ENCODE measurements around the gene CDC6. TPM values are rescaled to one million over a fixed set of nuclear protein-coding genes. Genes with fewer than 3 reads are reported as not detected.
A peak's percentile ranks its signal among the peaks of the same experiment; 100 is the strongest.

The CDC6 gene
- total and polyA plus RNA-seq, 3 donors from 2014 or later = 12.4 to 22.8 (median 14.7) TPM

DNA sequence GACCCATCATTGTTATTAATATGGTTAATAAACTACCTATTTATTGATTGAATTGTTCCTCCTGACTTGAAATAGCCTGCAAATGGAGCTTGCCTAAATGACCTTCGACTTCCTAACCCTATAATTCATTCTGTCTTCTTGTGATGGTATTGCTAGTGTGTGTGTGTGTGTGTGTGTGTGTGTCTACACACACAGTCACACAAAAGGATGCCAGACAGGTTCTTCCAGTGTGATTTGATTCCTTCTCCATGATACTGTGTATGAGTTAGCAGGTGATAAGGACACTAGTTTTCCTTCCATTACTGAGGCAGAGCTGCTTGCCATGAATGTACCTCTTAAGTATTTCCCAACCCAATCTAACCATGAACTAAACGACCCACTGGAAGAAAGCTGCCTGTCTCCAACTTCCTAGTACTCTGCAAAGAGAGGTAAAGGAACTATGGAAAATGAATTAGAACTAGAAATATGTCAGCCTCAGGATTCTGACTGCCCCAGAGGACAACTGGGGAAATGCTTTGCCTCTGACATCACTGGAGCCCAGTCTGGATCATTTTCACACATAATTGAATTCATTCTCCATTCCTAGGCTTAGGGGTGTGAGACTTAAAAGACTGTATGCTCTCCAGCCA, 3.5 kb upstream of the CDC6 start:
- Histone ChIP-seq H3K36me3 (ENCODE audit: low read depth, missing control alignments) (no peaks in the 10 kb centered on the region), H3K9me3 (no peaks in the 10 kb centered on the region), H3K27me3 (no peaks in the 10 kb centered on the region), H3K27ac (no peak overlapping the region), H3K4me3 (no peak overlapping the region), H3K4me1 (no peaks in the 10 kb centered on the region)
- WGBS, 2 donors = 64 to 65% methylated on average over 2 of the region's 2 CpGs
- intact Hi-C loops (cut with DNase I; ENCODE audit: low total_unique reads) = no loop called here
- DNase-seq = no peak
- TF ChIP-seq, protein P1, sequence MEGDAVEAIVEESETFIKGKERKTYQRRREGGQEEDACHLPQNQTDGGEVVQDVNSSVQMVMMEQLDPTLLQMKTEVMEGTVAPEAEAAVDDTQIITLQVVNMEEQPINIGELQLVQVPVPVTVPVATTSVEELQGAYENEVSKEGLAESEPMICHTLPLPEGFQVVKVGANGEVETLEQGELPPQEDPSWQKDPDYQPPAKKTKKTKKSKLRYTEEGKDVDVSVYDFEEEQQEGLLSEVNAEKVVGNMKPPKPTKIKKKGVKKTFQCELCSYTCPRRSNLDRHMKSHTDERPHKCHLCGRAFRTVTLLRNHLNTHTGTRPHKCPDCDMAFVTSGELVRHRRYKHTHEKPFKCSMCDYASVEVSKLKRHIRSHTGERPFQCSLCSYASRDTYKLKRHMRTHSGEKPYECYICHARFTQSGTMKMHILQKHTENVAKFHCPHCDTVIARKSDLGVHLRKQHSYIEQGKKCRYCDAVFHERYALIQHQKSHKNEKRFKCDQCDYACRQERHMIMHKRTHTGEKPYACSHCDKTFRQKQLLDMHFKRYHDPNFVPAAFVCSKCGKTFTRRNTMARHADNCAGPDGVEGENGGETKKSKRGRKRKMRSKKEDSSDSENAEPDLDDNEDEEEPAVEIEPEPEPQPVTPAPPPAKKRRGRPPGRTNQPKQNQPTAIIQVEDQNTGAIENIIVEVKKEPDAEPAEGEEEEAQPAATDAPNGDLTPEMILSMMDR (IDR thresholded peaks at IDR 0.05) = no peak
- TF ChIP-seq POLR2A (IDR thresholded peaks at IDR 0.05) = no peak

DNA sequence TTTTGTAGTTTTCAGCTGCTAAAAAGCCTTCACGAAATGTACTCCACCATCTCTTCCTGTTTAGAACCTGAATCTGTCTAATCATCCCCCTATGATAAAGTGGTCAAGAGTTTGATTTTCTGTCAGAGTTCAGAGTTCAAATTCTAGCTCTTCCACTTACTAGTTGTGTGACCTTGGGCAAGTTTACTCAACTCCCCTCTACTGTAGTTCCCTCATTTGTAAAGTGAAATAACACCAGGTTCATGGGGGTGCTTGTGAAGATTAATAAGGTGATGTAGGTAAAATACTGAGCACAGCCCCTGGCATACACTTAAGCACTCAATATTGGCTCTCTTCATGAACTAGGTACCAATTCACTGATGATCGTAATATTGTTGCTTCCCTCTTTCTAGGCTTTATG, 1.2 kb upstream of the CDC6 start:
- no peak for TF ChIP-seq POLR2A (IDR thresholded peaks at IDR 0.05)
- TF ChIP-seq, protein P1 (IDR thresholded peaks at IDR 0.05) = no peak
- 84 to 88% methylated on average over 2 of the region's 2 CpGs for WGBS, 2 donors
- DNase-seq = no peak
- Histone ChIP-seq H3K27me3 (no peaks in the 10 kb centered on the region), H3K4me1 (no peaks in the 10 kb centered on the region), H3K27ac (no peak overlapping the region), H3K4me3 (no peak overlapping the region), H3K36me3 (ENCODE audit: low read depth, missing control alignments) (no peaks in the 10 kb centered on the region), H3K9me3 (no peaks in the 10 kb centered on the region)
- intact Hi-C loops (cut with DNase I; ENCODE audit: low total_unique reads) = loop anchor here (5.0 kb wide), 1 partner anchor 84 kb away; no protein-coding TSS in a partner anchor

DNA sequence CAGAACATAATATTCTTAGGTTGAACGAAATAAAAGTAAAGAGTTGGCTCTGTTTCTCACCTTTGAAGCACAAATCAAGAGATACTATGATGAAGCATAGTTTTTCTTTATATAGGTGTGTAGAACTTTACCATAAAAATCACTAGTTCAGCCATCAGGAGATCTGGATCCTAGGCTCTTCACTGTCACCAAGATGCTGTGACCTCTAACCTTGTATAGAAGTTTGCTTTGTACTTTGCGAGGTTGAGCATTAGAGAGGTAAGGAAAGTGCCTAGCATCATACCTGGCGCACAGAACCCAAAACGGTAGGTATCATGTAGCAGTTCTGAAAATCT, 553 bp upstream of the CDC6 start:
- H3K27me3 ChIP-seq = no peaks in the 10 kb centered on the region
- intact Hi-C loops (cut with DNase I; ENCODE audit: low total_unique reads) = loop anchor here (5.0 kb wide), 1 partner anchor 85 kb away; no protein-coding TSS in a partner anchor
- H3K4me1 ChIP-seq = no peaks in the 10 kb centered on the region
- H3K36me3 ChIP-seq (ENCODE audit: low read depth, missing control alignments) = no peaks in the 10 kb centered on the region
- no peak for TF ChIP-seq POLR2A (IDR thresholded peaks at IDR 0.05)
- WGBS, 2 donors = 30 to 32% methylated on average over 4 of the region's 4 CpGs
- no peaks in the 10 kb centered on the region for H3K9me3 ChIP-seq
- no peak for DNase-seq
- H3K27ac ChIP-seq = no peak overlapping the region
- no peak overlapping the region for H3K4me3 ChIP-seq

DNA sequence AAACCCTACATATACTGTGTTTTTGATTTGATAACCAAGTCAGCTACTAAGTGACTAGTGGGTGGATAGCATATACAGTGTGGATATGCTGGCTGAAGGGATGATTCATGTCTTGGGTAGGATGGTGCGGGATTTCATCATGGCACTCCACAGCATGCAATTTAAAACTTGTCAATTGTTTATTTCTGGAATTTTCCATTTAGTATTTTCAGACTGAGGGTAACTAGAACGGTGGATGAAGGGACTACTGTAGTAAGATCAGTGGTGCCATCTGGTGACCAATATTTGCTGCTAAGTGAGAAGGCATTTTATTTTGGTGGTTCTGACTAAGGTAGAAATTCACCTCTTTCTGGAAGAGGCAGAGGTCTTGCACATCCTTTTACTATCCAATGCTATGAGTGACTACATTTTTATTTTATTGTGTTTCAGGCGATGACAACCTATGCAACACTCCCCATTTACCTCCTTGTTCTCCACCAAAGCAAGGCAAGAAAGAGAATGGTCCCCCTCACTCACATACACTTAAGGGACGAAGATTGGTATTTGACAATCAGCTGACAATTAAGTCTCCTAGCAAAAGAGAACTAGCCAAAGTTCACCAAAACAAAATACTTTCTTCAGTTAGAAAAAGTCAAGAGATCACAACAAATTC, 3.1 kb downstream of the CDC6 start:
- no peak overlapping the region for H3K4me3 ChIP-seq
- H3K36me3 ChIP-seq (ENCODE audit: low read depth, missing control alignments) = no peaks in the 10 kb centered on the region
- no peak overlapping the region for H3K27ac ChIP-seq
- WGBS, 2 donors = 59 to 71% methylated on average over 4 of the region's 4 CpGs
- intact Hi-C loops (cut with DNase I; ENCODE audit: low total_unique reads) = no loop called here
- no peak for TF ChIP-seq POLR2A (IDR thresholded peaks at IDR 0.05)
- TF ChIP-seq, protein P1 (IDR thresholded peaks at IDR 0.05) = peak; percentile 45 to 61 (median 56)
- no peaks in the 10 kb centered on the region for H3K4me1 ChIP-seq
- H3K9me3 ChIP-seq = no peaks in the 10 kb centered on the region
- no peaks in the 10 kb centered on the region for H3K27me3 ChIP-seq
- DNase-seq = peak; percentile 85

DNA sequence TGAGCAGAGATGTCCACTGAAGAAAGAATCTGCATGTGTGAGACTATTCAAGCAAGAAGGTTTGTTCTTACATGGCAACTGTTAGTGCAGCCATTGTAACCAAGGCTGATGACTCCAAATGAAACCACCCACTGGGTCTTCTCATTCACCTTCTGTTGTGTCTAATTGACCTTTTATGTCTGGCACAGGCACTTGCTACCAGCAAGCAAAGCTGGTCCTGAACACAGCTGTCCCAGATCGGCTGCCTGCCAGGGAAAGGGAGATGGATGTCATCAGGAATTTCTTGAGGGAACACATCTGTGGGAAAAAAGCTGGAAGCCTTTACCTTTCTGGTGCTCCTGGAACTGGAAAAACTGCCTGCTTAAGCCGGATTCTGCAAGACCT, 3.6 kb downstream of the CDC6 start:
- H3K27ac ChIP-seq = no peak overlapping the region

More for the DNA sequence above, 3.6 kb downstream of the CDC6 start:
- H3K36me3 ChIP-seq (ENCODE audit: low read depth, missing control alignments) = no peaks in the 10 kb centered on the region
- H3K4me1 ChIP-seq = no peaks in the 10 kb centered on the region
- no peaks in the 10 kb centered on the region for H3K27me3 ChIP-seq
- no peaks in the 10 kb centered on the region for H3K9me3 ChIP-seq
- TF ChIP-seq, protein P1 (IDR thresholded peaks at IDR 0.05) = no peak
- no peak for DNase-seq
- intact Hi-C loops (cut with DNase I; ENCODE audit: low total_unique reads) = no loop called here
- 80 to 93% methylated on average over 2 of the region's 2 CpGs for WGBS, 2 donors
- no peak overlapping the region for H3K4me3 ChIP-seq
